CD4-positive, alpha-beta T cell treated with Interferon alpha-2 for 1 hour (primary cell): ENCODE results near the gene SLC38A3.
"Not testable (repeated sequence)": the region's sequence is repeated elsewhere in the genome, so short reads cannot be mapped to it uniquely, and the experiment has no call there.

ENCODE experiments used
- DNase-seq, 2 donors: peaks; one replicate each; pipeline ENCODE4 v3.0.0-alpha.2; 2020 to 2022

SLC38A3 gene

GRCh38 chr3:50255251-50255615, 50.2 kb downstream of the SLC38A3 start:
- DNase-seq, result no peak

DNA sequence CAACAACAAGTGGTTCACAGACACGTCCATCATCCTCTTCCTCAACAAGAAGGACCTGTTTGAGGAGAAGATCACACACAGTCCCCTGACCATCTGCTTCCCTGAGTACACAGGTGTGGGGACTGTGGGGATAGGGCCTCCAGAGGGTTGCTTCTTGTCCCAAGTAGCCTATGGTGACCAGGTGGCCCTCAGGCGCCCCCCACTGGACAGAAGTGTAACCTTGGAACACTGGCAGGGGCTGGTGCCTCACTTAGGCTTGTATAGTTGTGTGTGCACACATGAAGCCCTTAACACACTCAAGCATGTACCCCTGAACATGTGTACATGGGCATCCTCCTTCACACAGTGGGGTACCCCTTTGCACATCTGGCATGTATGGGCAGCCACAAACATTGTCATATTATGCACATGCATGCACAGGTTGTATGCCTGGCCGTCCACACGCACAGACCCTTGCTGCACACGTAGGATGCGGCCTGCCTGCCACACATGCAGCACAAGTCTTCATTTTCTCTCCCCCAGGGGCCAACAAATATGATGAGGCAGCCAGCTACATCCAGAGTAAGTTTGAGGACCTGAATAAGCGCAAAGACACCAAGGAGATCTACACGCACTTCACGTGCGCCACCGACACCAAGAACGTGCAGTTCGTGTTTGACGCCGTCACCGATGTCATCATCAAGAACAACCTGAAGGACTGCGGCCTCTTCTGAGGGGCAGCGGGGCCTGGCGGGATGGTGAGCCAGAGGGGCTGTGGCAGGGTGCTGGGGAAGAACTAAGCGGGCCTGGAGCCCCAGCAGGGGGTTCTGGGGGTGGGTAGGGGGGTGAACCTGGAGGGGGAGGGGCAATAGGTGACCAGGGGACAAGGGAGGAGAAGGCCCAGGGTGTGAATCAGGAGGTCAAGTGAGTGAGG, 52.2 kb downstream of the SLC38A3 start:
- peak in 1 of 2 donors; percentile 50 for DNase-seq

- no peak for DNase-seq
Observed at GRCh38 chr3:50258029-50258680, 53.1 kb downstream of the SLC38A3 start.

GRCh38 chr3:50258979-50259378, 53.9 kb downstream of the SLC38A3 start:
- DNase-seq, result no peak

DNA sequence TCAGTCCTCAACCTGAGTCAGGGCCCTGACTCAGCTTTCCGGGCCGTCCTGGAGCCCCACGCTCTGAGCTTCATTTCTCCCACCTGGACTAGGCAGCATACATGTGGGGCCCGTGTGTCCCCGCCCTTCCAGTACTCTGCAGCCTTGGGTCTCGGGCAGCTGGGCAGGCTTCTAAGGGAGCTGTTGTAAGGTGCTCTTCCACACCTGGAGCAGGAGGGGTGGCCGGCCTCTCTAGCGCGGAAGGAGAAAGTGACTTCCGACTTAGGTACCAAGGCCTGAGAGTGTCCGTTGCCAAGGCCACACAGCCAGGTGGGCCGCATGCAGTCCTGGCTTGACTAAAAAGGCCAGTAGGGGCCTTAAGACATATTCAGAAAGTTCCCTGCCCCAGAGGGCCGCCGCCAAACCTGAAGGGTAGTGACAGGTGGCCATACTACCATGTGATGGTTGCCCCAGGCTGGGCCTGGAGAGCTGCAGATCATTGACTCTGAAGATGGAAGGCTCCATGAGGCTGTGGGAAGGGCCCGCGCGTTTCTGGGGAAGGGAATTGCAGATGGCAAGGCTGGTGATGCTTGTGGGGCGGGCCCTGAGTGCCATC, 54.5 kb downstream of the SLC38A3 start:
- no peak for DNase-seq

GRCh38 chr3:50260027-50260941, 55.2 kb downstream of the SLC38A3 start:
- DNase-seq, result peak; percentile 85 to 88

DNA sequence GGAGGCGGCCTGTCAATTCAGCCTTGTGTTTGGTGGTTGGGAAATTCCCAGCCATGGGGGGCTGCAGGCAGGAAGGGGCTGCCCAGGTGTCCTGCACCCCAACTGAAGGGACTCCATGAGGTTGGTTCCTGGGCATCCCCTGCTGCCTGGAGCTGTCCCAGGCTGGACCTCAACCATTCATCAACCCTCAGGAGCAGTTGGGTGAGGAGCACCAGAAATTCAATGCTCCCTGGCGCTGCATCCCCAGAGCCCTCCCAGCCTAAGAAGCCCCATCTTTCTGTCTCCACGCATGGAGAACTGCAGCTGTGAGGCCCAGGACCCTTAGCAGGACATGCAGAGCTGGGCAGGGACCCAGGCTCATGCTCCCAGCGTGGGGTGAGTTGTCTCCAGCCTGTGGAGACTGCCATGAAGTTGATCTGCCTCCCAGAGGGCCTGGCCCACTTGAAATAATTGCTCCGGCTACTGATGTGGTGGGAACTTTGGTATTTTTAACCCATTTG, 55.9 kb downstream of the SLC38A3 start:
- DNase-seq, result no peak

DNA sequence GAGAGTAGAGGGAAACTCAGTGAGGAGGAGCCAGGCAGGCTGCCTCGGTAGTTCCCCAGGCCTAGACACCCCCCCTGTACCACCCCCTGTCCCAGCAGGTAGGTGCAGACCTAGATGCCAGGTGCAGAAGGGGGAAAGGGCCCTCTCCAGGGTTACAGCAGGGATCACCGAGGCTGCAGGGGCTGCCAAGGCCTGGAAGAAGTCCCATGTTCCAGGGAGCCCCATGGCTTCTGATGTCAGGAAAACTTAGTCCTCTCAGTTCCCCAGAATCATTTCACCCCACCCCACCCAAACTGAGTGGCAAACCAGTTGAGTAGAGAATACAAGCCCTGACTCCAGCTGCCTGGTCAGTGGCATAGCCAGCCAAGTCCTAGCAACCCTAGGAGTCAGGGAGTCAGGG, 56.4 kb downstream of the SLC38A3 start:
- no peak for DNase-seq

- DNase-seq, result not testable (repeated sequence)
Observed at GRCh38 chr3:50262200-50262599, 57.1 kb downstream of the SLC38A3 start.

DNA sequence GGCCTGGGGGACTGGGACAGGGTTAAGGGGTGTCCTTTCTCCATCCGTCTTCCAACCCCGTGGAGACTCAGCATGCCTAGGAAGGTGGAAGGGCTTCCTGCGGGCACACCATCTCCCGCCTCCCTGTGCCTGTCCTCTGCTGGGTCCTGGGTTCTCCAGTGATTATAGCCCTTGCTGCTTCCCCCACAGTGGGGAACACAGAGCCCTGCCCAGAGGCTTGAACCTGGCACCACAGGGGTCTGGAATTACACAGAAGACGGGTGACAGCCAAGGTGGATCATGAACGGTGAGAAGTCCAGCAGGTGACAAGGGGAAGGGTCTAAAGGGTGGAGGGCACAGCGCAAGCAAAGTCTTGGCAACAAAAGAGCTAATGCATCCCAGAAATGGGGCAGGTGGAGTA, 57.7 kb downstream of the SLC38A3 start:
- no peak for DNase-seq

DNA sequence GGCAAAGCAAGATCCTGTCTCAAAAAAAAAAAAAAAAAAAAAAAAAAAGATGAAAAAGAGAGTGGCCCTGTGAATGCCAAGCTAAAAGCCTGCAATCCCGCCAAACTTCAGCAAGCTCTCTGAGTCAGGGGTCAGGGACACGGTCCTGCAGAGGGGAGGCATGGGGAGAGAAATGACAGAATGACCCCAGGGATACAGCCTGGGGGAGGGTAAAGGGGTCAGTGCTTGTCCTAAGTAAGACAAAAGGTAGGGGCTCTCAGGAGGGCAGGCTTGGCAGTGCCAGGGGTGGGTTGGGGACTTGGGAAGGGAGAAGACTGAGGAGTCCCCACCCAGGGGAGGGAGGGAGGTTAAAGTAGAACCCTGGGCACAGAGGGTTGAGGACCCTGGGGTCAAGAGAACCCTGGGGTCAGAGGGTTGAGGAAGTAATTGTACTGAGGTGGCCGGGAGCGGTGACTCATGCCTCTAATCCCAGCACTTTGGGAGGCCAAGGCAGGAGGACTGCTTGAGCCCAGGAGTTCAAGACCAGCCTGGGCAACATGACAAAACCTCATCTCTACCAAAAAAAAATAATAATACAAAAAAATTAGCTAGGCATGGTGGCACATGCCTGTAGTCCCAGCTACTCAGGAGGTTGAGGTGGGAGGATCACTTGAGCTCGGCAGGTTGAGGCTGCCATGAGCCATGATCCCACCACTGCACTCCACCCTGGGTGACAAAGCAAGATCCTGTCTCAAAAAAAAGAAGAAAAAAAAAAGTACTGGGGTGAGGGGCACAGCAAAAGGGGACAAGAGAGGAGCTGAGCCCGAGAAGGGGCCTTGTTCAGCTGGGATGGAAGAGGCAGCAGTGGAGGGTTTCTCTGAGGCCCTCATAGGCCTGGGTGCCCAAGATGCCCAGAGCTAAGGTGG, 58.7 kb downstream of the SLC38A3 start:
- no peak for DNase-seq

- no peak for DNase-seq
Observed at GRCh38 chr3:50264383-50264963, 59.4 kb downstream of the SLC38A3 start.

GRCh38 chr3:50264964-50265485, 60.0 kb downstream of the SLC38A3 start:
- no peak for DNase-seq

DNA sequence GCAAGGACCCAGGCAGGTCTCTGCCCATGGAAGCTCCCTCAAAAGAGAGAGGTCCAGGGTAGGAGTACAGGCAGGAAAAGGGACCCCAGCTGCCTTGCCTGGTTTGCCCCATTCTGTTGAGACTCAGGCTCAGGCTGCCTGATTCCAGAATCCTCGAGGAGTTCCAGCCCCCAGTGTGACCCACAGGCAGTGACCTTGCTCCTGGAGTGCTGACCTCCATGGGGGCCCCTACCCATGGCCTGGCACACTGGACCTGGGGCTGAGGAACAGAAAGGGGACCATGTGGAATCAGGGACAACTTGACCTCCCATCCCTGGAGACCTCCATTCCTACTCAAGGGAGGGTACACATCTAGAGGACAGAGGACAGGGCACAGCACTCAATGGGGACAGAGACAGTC, 60.5 kb downstream of the SLC38A3 start:
- no peak for DNase-seq

- DNase-seq, result no peak
Observed at GRCh38 chr3:50266017-50266416, 60.9 kb downstream of the SLC38A3 start.

DNA sequence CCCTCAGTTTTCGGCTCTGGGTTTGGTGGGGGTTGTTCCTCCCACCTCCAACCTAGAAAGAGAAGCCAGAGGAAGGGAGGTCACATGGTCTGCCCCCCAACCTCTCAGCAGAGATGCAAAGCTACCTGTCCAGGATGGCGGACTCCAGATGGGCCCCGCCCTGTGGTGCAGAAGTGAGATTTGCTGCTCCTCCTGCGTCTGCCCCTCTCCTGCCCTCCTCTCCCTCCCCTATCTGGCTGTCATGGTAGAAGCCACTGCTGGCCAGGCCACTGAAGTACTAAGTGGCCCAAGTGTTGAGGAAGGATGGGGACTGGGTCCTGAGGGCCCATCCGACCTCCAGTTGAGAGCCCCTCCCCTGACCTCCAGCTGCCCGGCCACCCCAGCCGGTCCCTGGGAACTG, 61.8 kb downstream of the SLC38A3 start:
- DNase-seq, result no peak

DNA sequence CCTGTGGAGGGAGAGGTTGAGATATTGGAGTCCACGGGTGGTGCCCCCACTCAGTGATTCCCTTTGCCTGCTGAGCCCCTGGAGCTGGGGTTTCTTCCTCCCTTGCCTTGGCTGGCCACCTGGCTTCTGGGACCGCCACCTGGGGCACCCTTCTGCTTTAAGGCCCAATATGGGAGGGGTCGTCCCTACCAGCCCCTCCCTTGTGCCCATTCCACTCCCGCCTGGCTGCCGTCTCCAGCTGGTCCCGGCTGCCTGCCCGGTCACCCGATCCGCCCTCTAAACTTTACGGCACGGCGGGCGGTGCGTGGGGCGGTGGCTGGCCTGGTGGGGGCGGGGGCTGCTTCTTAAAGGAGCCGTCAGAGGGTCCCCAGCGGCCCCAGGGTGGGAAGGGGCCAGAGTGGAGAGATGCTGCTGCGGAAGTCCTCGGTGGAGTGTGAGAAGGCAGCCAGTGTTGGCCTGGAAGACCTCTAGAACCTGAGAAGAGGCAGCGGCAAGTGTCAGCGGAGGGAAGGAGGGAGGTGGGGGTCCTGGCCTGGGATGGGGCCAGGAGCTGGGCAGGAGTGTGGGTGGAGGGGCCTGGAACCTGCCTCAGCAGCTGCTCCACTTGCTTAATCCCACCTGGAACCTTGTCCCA, 62.3 kb downstream of the SLC38A3 start:
- no peak for DNase-seq

- DNase-seq, result no peak
Observed at GRCh38 chr3:50268276-50268675, 63.2 kb downstream of the SLC38A3 start.

DNA sequence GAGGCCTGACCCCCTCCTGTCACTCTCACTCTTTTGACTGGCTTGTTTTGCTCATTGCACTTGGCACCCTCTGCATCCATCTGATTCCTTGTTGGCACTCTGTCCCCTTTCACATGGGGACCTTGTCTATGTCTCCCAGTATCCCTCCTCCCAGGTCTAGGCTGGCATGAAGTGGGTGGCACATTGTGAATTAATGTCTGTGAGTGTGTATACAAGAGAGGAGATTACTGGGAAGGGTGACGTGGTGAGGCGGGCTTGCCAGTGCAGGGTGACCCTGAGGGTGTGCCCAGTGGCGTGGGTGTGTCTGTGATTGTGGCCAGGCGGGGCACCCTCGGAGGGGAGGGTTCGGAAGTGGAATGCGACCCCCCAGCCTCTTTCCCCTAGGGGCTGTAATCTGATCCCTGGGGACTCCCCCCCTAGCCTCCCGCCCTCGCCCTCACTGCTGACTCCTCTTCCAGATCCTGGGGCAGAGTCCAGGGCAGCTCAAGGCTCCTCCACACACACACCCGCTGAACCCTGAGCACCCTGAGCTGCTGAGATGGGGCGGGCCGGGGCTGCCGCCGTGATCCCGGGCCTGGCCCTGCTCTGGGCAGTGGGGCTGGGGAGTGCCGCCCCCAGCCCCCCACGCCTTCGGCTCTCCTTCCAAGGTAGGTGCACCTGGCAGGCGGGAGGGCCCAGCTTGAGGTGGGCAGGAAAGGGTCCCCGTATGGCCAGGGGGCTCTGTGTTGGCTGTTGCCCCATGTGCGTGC, 63.8 kb downstream of the SLC38A3 start, which contains the start of gene SEMA3B:
Gene SEMA3B (plus strand): TSS at position 445 of the 749 bp plus-strand sequence. CDS start 94 bp downstream, at position 539.
- no peak for DNase-seq
